ENCODE results near the gene DUSP22. TPM values are rescaled to one million over a fixed set of nuclear protein-coding genes. Genes with fewer than 3 reads are reported as not detected.

Gene DUSP22
- polyA plus RNA-seq, 1 of the 3 experiments (the other 2 are of a cell fraction), result 6.8 TPM

GRCh38 chr6:315921-316752 is 23.9 kb downstream of the DUSP22 start (continued):
- no peak for TF ChIP-seq ZBTB33 (IDR thresholded peaks at IDR 0.05; ENCODE audit: borderline replicate concordance, low read depth)
- TF ChIP-seq GABPA (IDR thresholded peaks at IDR 0.05; ENCODE audit: low read depth), result no peak
- TF ChIP-seq RXRA (IDR thresholded peaks at IDR 0.05; ENCODE audit: borderline replicate concordance, low read depth), result no peak
- no peak for TF ChIP-seq CHD2 (IDR thresholded peaks at IDR 0.05; ENCODE audit: low read length, partially characterized antibody)
- TF ChIP-seq EZH2phosphoT487 (IDR thresholded peaks at IDR 0.05; ENCODE audit: borderline replicate concordance, low read depth), result no peak
- TF ChIP-seq RFX5 (IDR thresholded peaks at IDR 0.05; ENCODE audit: low read length), result no peak
- TF ChIP-seq GATA2 (CRISPR knock-in tag; IDR thresholded peaks at IDR 0.05), result no peak
- no peak for TF ChIP-seq SMC3 (IDR thresholded peaks at IDR 0.05; ENCODE audit: low read depth, low read length)
- TF ChIP-seq TAF1 (IDR thresholded peaks at IDR 0.05; ENCODE audit: borderline replicate concordance, low read depth, low read length), result no peak
- TF ChIP-seq POLR2AphosphoS5 (IDR thresholded peaks at IDR 0.05; ENCODE audit: low read depth, low read length), result no peak

GRCh38 chr6:316753-317038 is 24.4 kb downstream of the DUSP22 start:
- no peaks in the 10 kb centered on the region for H3F3A ChIP-seq (replicated peaks; ENCODE audit: insufficient read depth)
- no peak for DNase-seq
- H3K4me3 ChIP-seq (ENCODE audit: low read depth in 2 of 2, low read length in 1 of 2), result no peak overlapping the region
- no peak overlapping the region for H3K9ac ChIP-seq
- no peaks in the 10 kb centered on the region; a peak in 1 of 4 replicates for H3K4me1 ChIP-seq (ENCODE audit: control insufficient read depth in 1 of 2, insufficient read depth in 2 of 2, low read depth in 1 of 2, low read length in 1 of 2)
- no peak overlapping the region for H3K27ac ChIP-seq (ENCODE audit: low read depth in 2 of 2, low read length in 1 of 2)
- TF ChIP-seq NFIC (IDR thresholded peaks at IDR 0.05; ENCODE audit: borderline replicate concordance), result no peak
- TF ChIP-seq POLR2AphosphoS5 (IDR thresholded peaks at IDR 0.05; ENCODE audit: low read depth, low read length), result no peak
- no peak for TF ChIP-seq TCF12 (IDR thresholded peaks at IDR 0.05)
- no peak for TF ChIP-seq USF2 (IDR thresholded peaks at IDR 0.05; ENCODE audit: borderline replicate concordance, low read depth, low read length)
- TF ChIP-seq CTCF (IDR thresholded peaks at IDR 0.05), result no peak
- no peak for TF ChIP-seq TAF1 (IDR thresholded peaks at IDR 0.05; ENCODE audit: borderline replicate concordance, low read depth, low read length)
- no peak for TF ChIP-seq NRF1 (IDR thresholded peaks at IDR 0.05; ENCODE audit: low read depth, low read length)
- no peak for TF ChIP-seq GATA2 (CRISPR knock-in tag; IDR thresholded peaks at IDR 0.05)
- TF ChIP-seq ELF1 (IDR thresholded peaks at IDR 0.05), result no peak
- no peak for TF ChIP-seq TEAD4 (IDR thresholded peaks at IDR 0.05; ENCODE audit: borderline replicate concordance, insufficient read depth)
- H4K20me1 ChIP-seq (ENCODE audit: insufficient read depth), result no peaks in the 10 kb centered on the region
- no peaks in the 10 kb centered on the region for H3K79me2 ChIP-seq (ENCODE audit: insufficient read depth)
- H3K27me3 ChIP-seq (ENCODE audit: insufficient read depth), result peaks cover 10% of the 10 kb centered on the region; the same call in 1 of the 2 replicates
- H2AFZ ChIP-seq (ENCODE audit: low read depth), result no peak overlapping the region
- POLR2A ChIA-PET, result no interaction called here
- H3K4me2 ChIP-seq, result no peak overlapping the region
- CTCF ChIA-PET, result no interaction called here
- no peaks in the 10 kb centered on the region for H3K36me3 ChIP-seq (replicated peaks in 1 of 2; ENCODE audit: control insufficient read depth in 1 of 2, insufficient read depth in 2 of 2, low read length in 1 of 2)
- no peaks in the 10 kb centered on the region for H3K9me2 ChIP-seq
- no peaks in the 10 kb centered on the region for H3K9me3 ChIP-seq
